ENCODE results near the gene EPN3.

The EPN3 gene

DNA sequence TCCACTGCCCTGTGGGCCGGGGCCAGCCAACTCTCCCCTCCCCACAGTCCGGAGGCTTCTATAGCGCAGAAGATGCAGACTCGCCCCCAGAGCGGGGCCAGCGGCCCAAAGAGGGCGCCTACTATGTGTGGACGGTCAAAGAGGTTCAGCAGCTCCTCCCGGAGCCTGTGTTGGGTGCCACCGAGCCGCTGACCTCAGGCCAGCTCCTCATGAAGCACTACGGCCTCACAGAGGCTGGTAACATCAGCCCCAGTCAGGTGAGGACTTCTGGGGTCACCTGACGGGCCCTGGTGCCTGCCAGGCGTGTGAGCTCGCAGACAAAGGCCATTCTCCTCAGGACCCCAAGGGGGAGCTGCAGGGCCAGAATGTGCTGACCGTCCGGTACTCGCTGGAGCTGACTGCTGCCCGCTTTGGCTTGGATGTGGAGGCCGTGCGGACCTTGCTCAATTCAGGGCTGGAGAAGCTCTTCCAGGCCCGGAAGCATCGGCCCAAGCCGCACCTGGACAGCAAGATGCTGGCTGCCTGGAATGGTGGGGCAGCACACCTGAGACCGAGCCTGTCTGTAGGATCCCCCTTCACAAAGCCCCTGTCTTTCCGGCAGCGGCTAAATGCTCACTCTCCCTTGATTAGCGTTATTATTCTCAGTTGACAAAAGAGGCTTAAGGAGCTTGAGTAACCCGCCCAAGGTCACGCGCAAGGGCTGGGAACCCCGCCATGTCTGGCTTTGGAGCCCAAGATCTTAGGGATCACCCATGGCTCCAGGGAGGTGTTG is 18.3 kb downstream of the EPN3 start:
- peak; percentile 48 for DNase-seq

DNA sequence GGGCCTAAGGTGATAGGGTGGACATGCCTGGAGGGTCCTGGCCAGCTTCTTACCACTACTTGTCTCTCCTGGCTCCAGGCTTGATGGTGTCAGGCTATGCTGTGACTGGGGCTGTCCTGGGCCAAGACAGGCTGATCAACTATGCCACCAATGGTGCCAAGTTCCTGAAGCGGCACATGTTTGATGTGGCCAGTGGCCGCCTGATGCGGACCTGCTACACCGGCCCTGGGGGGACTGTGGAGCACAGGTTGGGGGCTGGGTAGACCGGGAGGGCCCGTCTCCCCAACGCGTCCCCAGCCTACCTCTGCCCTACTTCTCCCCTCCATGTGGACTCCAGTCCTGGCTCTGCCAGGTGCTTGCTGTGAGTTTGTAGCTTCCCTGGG is 18.9 kb downstream of the EPN3 start:
- no peak for DNase-seq

DNA sequence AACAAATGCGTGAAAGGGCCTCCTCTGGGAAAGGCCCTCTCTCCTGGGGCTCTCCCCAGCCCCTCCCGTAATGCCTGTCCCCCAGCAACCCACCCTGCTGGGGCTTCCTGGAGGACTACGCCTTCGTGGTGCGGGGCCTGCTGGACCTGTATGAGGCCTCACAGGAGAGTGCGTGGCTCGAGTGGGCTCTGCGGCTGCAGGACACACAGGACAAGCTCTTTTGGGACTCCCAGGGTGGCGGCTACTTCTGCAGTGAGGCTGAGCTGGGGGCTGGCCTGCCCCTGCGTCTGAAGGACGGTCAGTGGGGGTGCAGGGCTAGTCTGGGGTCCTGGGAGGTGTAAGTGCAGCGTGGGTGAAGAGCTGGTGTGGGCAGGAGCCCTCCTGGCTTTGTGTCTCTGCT is 19.3 kb downstream of the EPN3 start:
- no peak for DNase-seq

DNA sequence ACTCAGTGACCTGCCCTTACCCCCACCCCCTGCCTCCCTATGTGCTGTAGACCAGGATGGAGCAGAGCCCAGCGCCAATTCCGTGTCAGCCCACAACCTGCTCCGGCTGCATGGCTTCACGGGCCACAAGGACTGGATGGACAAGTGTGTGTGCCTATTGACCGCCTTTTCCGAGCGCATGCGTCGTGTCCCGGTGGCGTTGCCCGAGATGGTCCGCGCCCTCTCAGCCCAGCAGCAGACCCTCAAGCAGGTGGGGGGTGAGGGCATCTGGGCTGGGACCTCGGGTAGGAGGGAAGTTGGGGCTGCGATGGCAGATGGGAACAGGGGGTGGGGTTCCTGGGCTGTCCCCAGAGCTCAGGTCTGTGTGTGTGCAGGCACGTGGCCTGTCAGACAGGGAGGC is 21.7 kb downstream of the EPN3 start:
- no peak for DNase-seq

DNA sequence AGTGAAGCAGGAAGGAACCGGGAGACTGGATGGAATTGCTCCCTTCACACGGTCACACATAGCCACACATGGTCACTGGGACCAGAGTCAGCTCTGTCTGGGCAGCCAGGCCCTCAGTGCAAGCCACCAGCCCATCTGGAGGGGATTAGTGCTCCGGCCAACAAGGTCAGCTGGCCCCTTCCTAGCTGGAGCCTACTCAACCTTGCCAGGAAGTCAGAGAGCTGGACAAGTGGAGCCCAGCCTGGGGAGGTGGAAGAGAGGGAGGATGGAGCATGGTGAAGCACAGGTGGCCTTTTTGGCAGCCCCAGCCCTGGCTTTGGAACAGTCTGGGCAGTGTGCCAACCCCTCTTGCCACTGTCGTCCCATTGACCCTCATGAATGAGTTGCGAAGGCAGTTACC is 24.3 kb downstream of the EPN3 start:
- no peak for DNase-seq

DNA sequence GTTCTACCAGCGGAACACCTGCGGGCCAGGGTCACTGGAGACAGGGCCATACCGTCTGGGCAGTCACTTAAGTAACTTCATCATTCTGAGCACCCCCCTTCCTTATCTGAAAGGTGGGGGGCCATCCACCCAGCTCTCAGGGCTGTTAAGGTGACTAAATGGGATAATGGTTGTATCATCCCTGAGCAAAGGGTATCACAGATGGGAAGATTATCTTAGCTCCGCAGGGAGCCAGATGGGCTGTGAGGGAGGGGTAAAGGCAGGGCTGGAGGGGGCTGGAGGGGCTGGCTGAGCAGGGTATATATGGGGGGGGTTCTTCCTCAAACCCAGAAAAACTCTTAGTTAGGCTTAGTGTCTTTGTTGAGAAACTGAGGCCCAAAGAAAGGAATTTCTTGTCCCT is 25.1 kb downstream of the EPN3 start:
- DNase-seq: no peak

DNA sequence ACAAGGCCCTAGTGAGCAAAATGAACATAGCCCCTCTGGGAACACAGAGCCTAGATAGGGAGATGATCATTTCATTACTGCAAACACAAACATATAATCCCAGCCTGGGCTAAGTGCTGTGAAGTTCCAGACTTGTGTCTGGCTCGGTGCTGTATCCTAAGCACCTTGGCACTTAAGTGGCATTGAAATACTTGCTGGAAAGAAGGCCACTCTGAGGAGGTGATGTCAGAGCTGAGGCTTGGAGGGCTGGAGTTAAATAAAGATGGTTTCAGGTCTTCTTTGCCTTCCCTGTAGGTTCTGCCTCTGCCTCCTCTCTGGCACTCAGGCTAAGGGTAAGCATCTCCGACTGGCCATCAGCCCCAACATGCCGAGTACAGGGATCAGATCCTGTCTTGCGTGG is 25.6 kb downstream of the EPN3 start:
- no peak for DNase-seq

DNA sequence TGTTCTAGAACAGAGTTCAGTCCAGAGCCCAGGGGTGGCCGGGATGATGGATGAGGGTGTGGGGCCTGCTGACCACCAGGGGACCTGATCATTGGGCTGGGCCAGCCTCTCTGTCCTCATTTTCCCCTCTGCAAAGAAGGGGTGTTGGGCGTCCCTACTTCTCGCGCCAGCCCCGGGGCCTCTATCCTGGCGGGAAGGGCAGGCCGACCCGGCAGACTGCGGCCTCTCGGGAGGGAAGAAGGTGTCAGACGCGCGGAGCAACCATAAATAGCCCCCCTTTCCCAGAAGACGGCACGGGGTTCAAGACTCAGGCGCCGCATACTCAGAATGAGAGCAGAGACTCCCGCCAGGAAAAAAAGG is 26.0 kb downstream of the EPN3 start:
- no peak for DNase-seq

DNA sequence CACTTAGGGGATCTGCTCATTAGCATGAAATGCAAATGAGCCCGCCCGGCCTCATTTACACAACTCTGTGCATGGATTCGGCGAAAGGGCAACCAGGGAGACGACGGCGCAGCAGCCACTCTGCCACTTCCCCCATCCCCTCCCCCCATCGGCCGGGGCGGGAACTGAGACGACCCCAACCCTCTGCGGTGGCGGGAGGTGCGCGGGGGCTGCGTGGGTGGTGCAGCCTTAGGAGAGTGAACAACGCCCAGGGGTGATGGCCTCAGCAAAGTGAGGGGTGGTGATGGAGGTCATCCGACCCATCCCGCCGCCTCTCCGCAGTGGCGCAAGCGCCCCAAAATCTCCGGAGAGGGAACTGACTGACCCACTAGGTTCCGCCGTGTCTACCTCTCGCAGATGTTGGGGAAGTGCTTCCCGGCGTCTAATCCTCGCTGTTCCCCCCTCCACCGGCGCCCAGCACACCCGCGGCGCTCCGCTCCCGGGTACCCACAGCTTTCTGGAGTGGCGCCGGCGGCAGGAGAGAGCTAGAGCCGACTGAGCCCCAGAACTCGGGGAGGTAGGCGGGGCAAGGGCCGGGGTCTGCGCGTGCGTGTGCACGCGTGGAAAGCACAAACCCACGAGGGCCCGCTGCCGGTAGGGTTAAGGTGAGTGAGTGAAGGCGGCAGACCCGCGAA is 26.5 kb downstream of the EPN3 start:
- DNase-seq: no peak

DNA sequence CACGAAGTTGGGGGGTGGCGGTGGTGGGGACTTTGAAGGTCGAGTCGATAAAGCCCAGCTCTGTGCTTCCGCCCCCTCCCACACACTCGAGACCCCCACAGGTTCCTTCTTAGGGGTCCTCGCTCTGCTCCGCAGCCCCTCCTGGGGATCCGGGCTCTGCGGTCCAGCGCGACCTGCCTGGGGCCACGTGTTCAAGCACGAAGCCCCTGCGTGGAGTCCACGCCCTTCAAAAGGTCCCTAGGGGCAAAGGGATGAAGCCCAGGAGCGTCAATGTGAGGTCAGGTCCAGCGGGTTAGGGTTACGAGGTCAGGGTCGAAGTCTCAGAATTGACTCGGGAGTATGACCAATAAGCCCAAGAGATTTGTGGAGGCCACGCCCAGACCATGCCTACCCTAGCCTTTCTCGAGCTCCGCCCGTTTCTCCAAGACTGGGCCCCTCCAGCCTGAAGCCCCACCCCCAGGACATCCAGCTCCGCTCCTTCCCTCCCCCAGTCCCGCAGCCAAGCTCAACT is 27.2 kb downstream of the EPN3 start:
- DNase-seq: no peak

DNA sequence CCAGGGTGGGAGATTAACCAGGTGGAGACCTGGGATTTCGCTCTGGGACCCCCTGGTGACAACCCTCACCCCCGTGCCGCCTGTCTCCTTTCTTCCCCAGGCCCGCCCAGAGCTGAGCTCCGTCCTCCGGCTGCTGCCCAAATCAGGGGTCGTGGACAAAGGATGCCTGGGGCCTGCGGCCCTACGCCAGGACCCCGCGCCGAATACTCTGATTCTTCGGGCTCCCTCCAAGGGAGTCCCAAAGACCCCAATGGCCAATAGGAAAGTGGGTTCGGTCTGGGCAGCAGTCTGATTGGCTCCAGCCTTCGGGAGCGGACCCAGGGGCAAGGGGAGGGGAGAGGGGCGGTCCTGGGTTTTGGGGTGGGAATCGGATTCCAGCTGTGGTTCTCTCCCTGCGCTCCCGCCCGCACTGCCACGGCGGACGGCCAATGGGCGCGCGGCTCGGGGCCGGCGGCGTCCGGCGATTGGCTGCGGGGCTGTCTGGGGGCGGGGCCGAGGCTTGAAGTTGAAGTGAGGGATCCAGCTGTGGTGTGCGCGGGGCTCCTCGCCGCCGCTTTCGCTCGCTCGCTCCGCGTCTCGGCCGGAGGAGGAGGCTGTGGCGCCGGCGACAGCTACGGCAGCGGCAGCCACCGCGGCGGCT is 27.8 kb downstream of the EPN3 start, which contains the start of gene CACNA1G:
TSS of gene CACNA1G (plus strand) at position 531 of the 640 bp plus-strand sequence. CDS start 745 bp downstream, outside the sequence.
- no peak for DNase-seq

DNA sequence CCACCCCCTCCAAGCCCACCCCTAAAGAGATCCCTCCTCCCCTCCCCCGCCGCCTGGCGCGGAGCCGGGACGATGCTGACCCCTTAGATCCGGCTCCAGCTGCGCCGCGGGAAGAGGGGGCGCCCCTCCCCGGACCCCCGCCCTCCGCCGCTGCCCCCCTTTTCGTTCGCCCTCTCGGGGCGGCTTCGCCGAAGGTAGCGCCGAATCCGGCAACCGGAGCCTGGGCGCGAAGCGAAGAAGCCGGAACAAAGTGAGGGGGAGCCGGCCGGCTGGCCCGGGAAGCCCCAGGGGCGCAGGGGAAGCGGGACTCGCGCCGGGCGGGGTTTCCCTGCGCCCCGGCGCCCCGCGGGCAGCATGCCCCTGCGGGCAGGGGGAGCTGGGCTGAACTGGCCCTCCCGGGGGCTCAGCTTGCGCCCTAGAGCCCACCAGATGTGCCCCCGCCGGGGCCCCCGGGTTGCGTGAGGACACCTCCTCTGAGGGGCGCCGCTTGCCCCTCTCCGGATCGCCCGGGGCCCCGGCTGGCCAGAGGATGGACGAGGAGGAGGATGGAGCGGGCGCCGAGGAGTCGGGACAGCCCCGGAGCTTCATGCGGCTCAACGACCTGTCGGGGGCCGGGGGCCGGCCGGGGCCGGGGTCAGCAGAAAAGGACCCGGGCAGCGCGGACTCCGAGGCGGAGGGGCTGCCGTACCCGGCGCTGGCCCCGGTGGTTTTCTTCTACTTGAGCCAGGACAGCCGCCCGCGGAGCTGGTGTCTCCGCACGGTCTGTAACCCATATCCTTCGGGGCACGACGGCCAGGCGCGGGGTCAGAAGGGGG is 28.6 kb downstream of the EPN3 start:
- no peak for DNase-seq

DNA sequence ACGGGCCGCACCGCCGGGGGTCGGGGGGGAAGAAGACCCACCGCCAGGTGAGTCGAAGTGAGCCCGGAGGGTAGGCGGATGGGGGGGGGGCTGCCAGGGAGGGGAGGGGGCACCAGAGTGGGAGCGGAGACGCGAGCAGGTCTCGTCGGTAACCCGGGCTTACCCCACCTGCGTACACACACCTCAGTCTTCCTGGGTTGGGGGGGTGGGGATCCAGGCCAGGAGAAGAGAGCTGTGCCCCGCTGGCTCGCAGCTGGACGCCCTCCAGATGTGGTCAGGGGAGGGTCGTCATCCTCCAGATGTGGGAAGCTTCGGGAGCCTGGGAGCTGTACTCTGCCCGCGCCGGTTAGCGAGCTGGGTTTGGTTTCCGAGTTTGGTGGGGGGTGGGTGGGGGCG is 29.2 kb downstream of the EPN3 start:
- no peak for DNase-seq

DNA sequence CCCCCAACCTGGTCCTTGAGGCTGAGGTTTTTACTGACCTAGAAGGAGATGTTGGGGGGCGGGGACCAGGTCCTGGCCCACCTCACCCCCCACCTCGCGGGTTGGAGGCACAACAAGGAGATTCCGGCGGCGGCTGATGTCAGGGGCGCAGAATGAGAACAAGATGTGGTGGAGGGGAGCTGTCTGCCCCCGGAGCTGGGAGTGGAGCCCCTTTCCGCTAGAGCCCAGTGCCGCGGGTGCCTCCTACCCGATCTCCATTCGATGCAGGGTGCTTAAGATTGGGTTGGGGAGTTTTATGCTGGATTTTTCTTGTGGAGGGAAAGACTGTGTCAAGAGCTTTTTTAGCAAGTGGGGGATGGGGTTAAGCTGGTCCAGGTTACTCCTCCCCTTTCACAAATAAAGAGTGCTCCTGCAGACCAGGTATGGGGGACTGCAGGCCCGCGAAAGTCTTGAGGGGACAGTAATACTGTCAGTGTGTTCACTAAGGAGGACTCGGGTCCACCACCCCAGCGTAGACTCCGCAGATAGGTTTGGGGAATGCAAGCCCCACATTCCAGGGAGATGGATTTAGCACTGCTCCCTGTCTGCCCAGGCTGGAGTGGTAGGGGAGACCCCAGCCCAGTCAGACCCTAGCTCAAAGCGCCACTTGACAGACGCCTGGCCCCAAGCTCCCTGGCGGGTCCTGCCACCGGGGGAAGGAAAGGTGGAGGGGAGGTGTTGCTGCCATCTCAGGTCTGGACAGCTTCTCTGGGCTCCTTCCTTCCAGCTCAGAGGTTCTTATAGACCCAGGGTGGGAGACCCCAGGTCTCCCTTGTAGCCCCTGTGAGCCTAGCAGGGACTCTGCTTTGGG is 29.9 kb downstream of the EPN3 start:
- no peak for DNase-seq

DNA sequence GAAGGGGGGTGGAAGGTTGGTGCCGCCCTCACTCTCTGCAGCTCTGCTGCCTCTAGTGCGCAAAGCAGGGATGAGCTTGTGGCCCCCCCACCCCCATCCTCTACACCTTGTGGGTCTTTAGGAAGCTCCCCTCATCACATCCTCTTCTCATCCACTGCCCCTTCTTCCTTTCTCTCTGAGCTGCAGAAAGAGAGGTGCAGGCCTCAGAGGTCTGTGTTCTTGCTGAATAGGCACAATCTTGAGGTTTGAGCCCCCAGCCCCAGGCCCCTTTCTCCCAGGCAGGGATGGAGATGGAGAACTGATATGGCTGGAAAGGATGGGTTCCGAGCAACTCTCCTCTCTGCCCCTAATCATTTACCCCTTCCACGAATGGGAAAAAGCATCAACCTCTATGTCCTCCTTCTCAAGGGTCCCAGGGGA is 30.6 kb downstream of the EPN3 start:
- no peak for DNase-seq

DNA sequence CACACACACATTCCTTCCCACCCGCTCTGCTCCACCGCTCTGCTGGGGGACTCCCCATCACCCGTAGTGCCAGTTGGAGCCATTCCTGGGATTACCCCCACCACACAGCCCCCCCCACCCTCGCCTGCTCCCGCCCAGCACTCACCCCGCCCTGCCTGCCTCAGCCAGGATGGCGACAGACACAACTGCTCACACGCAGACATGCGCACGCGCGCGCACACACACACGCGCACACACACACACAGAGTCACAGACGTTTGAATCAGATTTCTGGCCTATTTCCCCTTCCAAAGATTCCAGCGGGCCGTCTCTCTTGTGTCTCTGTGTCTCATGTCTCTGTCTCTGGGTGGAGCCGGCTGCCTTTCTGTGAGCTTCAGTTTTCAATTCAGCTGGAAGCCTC is 32.4 kb downstream of the EPN3 start:
- no peak for DNase-seq

DNA sequence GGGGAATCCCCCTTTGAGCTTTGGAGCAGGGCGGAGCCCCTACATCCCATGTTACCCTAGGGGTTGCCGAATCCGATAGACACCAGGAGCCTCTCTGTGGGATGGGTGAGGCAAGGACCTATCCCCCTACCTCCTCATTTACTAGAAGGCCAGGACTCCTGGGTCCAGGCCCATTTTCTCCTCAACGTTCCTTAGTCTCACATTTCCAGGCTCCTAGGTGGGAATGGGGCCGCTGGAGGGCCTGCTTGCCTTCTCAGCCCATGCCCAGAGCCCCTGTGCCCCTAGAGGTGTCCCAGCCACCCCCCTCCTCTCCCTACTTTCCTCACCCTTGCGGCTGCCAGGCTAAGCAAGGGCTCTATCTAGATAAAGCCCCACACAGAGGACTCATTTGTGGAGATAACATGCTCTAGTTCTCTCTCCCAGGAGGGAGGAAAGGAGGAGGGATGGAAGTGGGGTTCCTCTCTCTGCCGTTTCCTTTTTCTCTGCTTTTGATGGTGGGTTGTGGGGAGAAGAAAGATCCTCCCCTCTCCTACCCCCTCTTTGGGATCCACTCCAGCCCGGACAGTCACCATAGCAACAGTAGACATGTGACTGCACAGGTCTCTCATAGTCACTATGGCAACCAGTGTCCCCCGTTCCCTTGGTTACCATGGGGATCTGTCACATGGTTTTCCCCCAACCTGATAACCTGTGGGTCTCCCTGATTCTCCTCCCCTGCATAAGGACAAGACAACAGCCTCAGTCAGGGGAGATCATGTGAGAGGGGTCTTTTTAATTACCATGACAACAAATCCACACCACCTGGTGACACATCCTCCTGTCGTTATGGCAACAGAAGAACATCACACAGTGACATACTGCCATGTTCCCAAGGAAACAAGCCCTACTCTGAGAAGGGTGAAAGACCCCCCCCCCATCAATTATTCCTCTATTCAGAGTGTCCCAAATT is 33.1 kb downstream of the EPN3 start:
- no peak for DNase-seq

DNA sequence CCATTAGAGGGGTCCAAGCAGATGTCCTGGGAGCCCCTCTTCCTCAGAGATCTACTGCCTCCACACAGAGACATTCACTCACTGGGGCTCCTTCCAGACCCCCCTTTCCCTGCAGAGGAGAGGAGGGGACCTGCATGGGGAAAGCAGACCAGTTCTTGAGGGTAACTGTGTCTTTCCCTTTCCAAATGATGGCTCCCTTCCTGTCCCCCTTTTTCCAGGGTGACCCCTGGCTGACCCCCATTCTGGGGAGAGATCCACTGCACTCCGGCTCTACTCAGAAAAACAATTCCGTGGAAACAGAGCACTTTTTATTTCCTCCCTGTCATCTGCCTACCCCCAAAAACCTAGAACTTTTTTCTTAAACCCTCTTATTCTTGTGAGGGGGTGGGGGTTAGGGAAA is 34.4 kb downstream of the EPN3 start:
- DNase-seq: no peak

DNA sequence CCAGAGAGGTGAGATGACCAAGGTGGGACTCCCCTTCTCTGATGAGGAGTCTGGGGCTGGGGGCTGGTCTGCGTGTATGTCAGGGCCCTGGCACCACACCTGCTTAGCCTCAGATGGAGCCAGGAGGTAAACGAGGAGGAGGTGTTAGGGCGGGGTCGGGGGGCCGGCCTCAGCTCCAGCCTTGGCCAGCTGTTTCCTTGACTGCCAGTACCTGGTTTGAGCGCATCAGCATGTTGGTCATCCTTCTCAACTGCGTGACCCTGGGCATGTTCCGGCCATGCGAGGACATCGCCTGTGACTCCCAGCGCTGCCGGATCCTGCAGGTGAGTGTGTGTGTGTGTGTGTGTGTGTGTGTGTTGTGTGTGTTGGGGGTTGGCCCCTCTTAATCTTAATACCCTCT is 36.1 kb downstream of the EPN3 start:
- no peak for DNase-seq

DNA sequence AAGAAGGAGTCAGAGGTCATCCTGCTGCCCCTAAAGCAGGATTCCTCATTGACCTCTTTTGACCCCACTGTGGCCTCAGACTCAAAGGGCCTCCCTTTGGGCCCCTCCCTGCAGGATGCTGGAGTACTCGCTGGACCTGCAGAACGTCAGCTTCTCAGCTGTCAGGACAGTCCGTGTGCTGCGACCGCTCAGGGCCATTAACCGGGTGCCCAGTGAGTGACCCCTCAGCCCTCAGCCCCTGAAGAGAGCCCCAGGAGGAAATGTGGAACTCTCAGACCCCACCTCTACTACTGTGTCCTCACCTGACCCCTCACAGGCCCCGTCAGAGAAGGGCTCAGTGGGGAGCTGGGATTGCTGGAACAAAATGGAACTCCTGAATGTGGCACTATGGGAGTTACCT is 37.1 kb downstream of the EPN3 start:
- no peak for DNase-seq

DNA sequence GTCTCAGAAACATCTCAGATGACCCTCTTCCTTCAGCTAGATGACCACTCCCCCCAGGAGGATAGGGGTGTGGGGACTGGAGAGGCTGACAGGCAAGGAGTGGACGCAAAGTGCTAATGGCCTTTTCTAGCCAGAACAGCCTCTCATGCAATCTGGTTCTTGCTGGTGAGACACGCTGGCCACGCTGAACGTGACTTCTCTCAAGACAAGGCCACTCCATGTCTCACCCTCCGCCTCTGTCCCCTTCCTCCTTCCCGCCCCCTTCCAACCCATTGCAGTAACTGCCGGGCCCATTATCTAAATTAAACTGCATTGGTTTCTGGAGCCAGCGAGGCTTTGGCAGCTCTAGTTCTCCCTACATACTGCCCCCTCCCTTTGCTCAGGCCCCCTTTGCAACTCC is 37.5 kb downstream of the EPN3 start:
- DNase-seq: no peak

All from kidney glomerular epithelial cell (primary cell).